ENCODE measurements around the gene HOXB9.

HOXB9 gene

DNA sequence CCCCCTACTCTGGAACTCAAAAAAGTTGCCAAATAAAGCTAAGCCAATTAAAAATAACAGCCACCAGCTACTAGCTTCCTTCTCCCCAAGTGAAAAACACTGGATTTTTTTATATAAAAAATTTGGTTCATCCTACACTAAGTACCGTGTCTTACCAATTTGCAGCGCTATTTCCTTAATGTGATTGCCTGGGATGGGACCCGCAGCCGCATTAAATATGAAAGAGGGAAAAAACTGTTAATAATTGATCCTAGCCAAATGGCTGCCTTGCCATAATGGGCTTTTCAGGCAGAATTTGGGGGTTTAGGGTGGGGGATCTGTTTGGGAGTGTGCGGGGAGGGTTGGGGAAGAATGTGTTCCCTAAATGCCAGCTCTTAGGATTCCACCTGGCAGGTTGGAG lies 2.0 kb downstream of the HOXB9 start:
- no peak for DNase-seq

GRCh38 chr17:48623583-48623982 lies 2.6 kb downstream of the HOXB9 start:
- DNase-seq, result no peak

GRCh38 chr17:48622857-48623256 lies 3.3 kb downstream of the HOXB9 start:
- no peak for DNase-seq

- DNase-seq, result no peak
These were observed 4.5 kb downstream of the HOXB9 start for GRCh38 chr17:48621410-48622392.

- no peak for DNase-seq
These were observed 5.6 kb downstream of the HOXB9 start for GRCh38 chr17:48620461-48621139.

DNA sequence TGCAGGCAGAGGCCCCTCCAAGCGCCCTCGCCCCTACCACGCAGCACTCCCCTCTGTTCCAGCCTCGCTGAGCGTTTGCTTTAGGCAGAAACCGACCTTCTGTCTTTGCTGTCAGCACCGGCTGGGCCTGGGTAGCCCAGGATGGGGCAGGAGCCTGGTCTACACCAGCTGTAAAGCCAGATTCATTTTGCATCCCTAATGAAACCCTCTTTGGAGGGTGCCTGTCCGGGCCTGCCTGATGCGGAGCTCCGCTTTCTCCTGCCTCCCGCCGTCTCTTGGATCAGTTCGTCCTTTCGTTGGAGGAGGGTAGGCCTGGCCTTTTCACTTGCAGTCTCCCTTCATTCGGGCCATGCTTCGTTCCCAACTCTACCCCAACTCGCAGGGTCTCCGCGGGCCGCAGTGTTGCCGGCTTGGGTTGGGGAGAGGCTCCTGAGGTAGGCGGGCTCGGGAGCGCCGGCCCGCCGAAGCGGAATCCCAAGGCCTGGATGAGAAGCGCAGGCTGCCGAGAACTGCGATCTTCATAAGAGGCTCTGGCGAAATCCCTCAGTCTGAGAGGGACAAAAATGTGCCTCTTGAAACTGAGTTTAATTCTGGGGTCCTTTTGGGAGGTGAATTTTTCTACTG lies 6.2 kb downstream of the HOXB9 start:
- DNase-seq, result no peak

GRCh38 chr17:48618256-48618896 lies 7.8 kb downstream of the HOXB9 start:
- peak; percentile 81 to 91 (median 87) for DNase-seq

DNA sequence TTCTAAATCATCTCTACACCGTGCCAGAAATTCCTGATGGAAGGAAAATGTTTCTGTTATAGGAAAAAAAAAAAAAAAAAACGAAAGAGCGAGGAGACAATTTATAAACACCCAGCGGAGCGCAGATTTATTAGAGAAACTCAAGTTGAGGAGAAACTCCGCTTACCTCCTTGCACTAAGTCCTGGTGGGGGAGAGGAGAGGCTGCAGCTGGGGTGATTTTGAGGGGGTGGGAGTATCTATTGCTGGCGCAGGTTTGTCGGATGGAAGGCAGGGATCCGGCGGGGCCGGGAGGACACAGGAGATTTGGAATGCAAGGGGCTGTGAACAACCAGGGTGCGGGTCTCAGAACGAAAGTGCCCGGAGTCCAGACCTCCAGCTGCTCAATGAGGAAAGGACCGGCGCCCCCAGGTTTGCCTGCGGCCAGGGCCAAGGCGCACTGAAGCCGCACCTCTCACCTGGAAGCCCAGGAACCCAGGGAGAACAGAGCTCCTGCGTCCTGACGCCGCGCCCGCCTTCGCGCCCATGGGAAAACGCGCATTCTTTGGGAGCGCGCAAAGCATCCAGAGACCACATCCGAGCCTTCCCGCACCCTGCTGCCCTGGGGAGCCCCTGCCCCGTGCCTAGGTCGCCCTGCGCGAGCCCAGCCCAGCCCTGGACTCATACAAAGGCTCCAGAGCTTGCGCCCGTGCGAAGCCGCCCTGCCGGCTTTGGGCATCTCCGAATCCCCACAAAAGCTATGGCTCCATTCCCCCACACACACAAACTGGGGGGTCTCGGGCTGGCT lies 8.5 kb downstream of the HOXB9 start:
- DNase-seq, result no peak

DNA sequence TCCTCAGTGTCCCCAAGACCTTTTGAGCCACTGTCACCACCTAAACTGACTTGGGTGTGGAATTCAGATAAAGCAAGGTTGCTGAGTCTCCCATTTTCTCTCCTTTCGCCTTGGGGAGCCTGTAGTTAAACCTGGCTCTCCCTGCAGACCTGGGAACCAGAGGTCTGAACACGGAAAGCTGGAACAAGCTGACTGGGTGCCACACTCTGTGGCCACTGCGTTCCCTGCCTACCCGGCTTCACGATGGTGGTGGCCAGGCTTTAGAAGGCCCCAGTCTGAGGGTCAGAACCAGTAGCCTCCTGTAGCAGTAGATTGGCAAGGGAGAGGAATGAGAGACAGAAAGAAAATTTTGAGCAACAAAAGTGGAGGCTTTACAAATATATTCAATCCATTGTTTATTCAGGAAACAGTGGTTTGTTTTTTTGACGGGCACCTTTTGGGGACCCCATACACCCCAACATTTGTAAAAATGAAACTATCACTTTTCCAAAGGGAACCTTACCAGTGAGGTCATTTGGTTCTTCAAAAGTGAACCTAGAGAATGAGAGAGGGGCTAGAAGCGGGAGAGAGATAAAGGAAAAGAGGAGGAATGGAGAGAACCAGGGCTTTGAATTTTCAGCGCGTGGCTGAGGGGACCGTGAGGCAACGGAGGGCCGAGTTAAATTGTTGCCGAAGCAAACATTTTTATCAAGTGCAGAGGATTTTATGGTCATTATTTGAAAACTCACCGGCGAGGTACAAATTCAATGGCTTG lies 9.3 kb downstream of the HOXB9 start:
- DNase-seq, result no peak

DNA sequence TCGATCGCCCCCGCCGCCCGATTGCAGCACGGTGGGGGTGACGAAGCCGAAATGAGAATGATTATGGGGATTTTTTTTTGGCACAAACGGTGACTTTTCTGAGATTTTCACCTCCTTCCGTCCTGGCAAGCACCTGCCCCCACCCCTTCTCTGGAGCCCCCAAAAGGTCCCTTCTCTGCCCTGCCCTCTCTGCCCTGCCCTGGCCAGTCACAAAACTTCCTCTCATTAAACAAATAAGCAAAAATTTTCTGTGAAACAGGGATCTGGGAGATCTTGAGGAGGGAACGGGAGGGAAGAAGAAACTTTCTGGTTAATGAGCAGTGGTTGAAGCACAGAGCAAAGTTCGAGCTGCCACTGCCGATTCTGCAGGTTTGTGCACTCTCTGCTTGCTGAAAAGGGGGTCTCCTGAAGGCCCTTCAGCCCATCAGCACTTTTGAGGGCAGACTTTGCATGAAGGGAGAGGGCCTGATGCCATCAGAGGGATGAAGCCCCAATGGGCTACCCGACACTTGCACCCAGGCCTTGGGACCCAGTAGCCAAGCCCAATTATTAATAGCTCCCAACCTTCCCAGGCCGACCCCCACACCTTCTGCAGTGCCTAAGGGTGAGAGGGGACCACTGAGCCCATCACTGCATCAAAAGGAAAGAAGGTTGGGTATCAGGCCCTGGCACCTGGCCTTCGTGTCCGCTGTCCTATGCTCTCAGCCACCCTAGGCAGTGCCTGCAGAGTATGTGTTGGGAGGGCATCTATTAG lies 10.0 kb downstream of the HOXB9 start:
- DNase-seq, result no peak

GRCh38 chr17:48615047-48615962 lies 10.9 kb downstream of the HOXB9 start, which contains the start of gene HOXB8:
Gene HOXB8, minus strand, starts transcription at chr17:48615292. Its CDS starts 588 bp downstream, at chr17:48614704.
- peak in 2 of 3 experiments; percentile 25 to 60 for DNase-seq

- peak in 2 of 3 experiments; percentile 49 to 53 for DNase-seq
These were observed 12.1 kb downstream of the HOXB9 start for GRCh38 chr17:48613862-48614694.

- DNase-seq, result peak in 2 of 3 experiments; percentile 81 to 86
These were observed 13.1 kb downstream of the HOXB9 start for GRCh38 chr17:48612854-48613691.

- peak; percentile 91 to 96 (median 93) for DNase-seq
These were observed 13.7 kb downstream of the HOXB9 start for GRCh38 chr17:48612456-48612853.

- DNase-seq, result peak; percentile 93 to 96 (median 94)
These were observed 14.3 kb downstream of the HOXB9 start for GRCh38 chr17:48611681-48612455.

DNA sequence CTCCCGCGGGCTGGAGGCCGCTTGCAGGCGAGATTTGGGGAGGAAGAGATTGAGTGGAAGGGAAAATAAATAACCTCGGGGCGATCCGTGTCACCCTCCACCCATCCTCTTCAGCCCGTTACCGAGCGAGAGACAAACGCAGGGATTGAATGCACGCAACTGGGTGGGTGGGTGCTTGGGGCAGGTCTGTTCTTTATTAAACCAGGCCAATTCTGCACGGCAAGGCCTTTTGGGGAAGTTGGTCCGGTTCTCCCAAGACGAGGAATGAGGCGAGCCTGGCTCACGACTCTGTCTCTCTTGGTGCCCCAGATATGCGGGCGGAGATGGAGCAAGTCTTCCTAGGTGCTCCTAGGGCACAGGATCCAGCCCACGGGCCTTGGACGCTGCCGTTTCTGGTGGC lies 14.9 kb downstream of the HOXB9 start:
- peak in 2 of 3 experiments; percentile 89 for DNase-seq
